ENCODE data around the gene CLIP3. TPM values are rescaled to one million over a fixed set of nuclear protein-coding genes. Genes with fewer than 3 reads are reported as not detected.

The CLIP3 gene
- total and polyA plus RNA-seq, 8 donors, result 5.8 to 33.0 (median 27.5) TPM

DNA sequence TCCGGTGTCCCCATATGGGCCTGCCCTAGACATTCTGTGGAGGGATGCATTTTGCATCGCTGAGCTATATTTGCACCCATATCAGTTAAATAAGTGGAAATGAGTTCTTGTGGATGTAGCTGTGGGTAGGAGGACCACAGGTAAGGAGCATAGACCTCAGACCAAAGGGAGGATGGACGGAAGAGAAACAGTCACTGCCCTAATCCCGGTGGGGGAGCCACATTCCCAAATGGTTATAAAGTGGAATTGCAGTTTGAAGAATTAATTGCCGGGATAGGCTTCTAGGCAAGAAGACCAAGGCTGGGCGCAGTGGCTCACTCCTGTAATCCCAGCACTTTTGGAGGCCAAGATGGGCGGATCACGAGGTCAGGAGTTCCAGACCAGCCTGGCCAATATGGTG lies 35.9 kb downstream of the CLIP3 start:
- intact Hi-C loops (cut with DNase I), result no loop called here
- peaks cover 0 to 28% of the 10 kb centered on the region in 2 donors for H3K36me3 ChIP-seq
- H3K27me3 ChIP-seq, result no peaks in the 10 kb centered on the region
- ATAC-seq (no peak), DNase-seq (no peak)
- no peak overlapping the region for H3K27ac ChIP-seq
- TF ChIP-seq, protein P1, sequence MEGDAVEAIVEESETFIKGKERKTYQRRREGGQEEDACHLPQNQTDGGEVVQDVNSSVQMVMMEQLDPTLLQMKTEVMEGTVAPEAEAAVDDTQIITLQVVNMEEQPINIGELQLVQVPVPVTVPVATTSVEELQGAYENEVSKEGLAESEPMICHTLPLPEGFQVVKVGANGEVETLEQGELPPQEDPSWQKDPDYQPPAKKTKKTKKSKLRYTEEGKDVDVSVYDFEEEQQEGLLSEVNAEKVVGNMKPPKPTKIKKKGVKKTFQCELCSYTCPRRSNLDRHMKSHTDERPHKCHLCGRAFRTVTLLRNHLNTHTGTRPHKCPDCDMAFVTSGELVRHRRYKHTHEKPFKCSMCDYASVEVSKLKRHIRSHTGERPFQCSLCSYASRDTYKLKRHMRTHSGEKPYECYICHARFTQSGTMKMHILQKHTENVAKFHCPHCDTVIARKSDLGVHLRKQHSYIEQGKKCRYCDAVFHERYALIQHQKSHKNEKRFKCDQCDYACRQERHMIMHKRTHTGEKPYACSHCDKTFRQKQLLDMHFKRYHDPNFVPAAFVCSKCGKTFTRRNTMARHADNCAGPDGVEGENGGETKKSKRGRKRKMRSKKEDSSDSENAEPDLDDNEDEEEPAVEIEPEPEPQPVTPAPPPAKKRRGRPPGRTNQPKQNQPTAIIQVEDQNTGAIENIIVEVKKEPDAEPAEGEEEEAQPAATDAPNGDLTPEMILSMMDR (IDR thresholded peaks at IDR 0.05), result no peak
- H3K9me3 ChIP-seq, result no peaks in the 10 kb centered on the region
- peaks cover 14 to 32% of the 10 kb centered on the region in 2 donors for H3K4me1 ChIP-seq
- peak overlapping the region in 1 of 2 donors; percentile 87 for H3K4me3 ChIP-seq

DNA sequence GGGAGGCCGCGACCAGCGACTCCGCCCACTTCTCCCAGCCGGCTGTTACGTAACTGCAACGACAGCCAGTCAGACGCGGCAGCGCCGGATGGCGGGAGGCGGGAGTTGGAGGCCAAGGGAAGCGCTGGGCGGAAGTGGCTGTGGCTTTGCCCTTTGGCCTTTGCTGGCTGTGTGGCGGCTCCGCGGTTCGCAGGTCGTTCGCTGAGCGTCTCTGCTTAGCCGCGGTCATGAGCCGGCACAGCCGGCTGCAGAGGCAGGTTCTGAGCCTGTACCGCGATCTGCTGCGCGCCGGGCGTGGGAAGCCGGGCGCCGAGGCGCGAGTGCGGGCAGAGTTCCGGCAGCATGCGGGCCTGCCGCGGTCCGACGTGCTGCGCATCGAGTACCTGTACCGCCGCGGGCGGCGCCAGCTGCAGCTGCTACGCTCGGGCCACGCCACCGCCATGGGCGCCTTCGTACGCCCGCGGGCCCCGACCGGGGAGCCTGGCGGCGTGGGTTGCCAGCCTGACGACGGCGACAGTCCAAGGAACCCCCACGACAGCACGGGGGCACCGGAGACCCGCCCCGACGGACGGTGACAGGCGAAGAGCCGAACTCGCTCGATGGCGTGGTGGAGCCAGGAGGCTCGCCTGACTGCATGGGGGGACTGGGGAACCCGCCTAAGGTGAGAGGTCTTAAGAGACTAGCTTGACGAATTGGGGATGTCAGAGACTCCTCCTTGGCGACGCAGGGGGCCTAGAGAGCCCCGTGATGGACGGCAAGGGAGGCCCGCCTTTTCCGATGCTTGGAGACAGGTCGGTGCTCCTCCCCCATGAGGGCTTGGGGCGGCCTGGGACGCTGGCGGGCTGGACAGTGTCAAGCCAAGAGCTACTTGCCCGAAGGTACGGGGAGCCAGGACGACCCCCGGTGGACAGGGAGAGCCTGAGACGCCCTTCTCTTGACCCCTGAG lies 37.4 kb downstream of the CLIP3 start, which contains the start of gene SDHAF1:
SDHAF1 (plus strand) TSS at position 141 of the 946 bp plus-strand sequence; CDS start at position 228, 87 bp downstream.
- intact Hi-C loops (cut with DNase I), result no loop called here
- H3K4me3 ChIP-seq, result peak within 1 kb of the TSS; percentile 87 to 89
- peak; percentile 96 for ATAC-seq
- H3K4me1 ChIP-seq, result peaks cover 14 to 32% of the 10 kb centered on the region in 2 donors
- no peaks in the 10 kb centered on the region for H3K27me3 ChIP-seq
- DNase-seq, result peak; percentile 90 to 100 (median 97)
- TF ChIP-seq, protein P1 (IDR thresholded peaks at IDR 0.05), result no peak
- H3K36me3 ChIP-seq, result peaks cover 0 to 17% of the 10 kb centered on the region in 2 donors
- H3K9me3 ChIP-seq, result no peaks in the 10 kb centered on the region
- peak within 1 kb of the TSS; percentile 64 to 86 for H3K27ac ChIP-seq

DNA sequence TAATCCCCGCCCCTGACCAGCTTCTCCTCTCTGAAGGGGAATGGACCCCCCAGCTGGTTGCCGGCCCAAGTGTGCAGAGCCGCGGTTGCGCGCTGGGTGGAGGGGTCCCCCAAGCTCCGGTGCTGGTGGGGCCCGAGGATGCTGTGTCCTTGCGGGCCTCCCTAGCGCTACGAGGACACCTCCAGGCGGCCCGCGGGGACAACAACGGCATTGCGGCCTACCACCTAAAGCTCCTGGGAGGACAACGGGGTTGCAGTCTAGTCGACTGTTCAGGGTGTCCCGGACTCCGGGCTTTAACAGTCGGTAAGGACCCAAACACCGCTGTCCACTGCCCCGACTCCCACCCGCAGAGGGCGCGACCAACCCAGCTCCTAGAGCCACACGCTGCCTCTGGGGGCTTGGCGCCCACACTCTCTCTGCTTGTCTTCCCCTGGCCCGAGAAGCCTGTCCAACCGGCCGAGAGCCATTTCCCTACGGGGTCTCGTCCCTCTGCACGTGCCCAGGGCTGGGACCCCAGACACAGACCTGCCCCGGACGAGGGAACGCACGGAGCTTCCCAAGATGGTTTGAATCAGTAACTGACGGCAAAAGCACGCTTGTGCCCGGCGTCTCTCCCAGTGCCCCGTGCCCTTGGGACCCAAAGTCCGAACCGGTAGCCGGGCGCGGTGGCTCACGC lies 38.6 kb downstream of the CLIP3 start:
- intact Hi-C loops (cut with DNase I), result no loop called here
- H3K4me3 ChIP-seq, result peak overlapping the region; percentile 87 to 89
- H3K9me3 ChIP-seq, result peaks cover 0 to under 1% of the 10 kb centered on the region in 2 donors
- peaks cover 14 to 32% of the 10 kb centered on the region in 2 donors for H3K4me1 ChIP-seq
- peaks cover 0 to 17% of the 10 kb centered on the region in 2 donors for H3K36me3 ChIP-seq
- DNase-seq (peak in 2 of 4 donors; percentile 42 to 80), ATAC-seq (peak; percentile 1)
- peaks cover 0 to 5% of the 10 kb centered on the region in 2 donors for H3K27me3 ChIP-seq
- peak overlapping the region in 1 of 2 donors; percentile 86 for H3K27ac ChIP-seq
- TF ChIP-seq, protein P1 (IDR thresholded peaks at IDR 0.05), result no peak

DNA sequence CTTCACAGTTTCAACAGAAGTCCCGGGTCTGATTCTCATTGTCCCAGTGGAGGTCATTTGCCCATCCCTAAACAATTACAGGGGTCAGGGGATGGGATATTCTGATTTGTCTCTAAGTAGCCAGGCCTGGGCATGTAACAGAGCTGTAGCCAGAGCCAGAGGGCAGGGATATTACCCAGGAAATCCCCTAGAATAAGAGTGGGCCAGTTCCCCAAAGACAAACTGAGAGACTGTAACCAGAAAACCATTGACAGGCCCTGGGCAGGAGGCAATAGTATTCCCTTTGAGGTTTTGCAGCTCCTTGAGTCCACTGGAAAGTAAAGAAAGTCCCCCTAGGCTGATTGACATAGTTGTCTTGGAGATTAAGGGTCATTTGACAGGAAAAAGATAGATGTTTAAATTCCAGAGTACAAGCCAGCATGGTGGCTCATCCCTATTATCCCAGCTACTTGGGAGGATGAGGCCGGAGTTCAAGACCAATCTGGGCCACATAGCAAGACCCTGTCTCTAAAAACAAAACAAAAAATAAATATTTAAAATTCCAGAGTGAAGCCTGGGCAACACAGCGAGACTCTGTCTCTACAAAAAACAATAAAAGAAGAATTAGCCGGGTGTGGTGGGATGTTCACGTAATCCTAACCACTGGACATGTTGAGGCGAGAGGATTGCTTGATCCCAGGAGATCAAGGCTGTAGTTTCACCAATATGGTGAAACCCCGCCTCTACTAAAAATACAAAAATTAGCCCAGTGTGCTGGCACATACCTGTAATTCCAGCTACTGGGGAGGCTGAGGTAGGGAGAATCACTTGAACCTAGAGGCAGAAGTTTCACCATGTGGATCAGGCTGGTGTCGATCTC lies 39.5 kb downstream of the CLIP3 start:
- intact Hi-C loops (cut with DNase I), result no loop called here
- DNase-seq (no peak), ATAC-seq (no peak)
- H3K4me3 ChIP-seq, result no peak overlapping the region
- H3K36me3 ChIP-seq, result peaks cover 0 to 9% of the 10 kb centered on the region in 2 donors
- H3K4me1 ChIP-seq, result peaks cover 14 to 32% of the 10 kb centered on the region in 2 donors
- peaks cover 0 to 4% of the 10 kb centered on the region in 2 donors for H3K9me3 ChIP-seq
- H3K27me3 ChIP-seq, result peaks cover 0 to 13% of the 10 kb centered on the region in 2 donors
- TF ChIP-seq, protein P1 (IDR thresholded peaks at IDR 0.05), result no peak
- H3K27ac ChIP-seq, result no peak overlapping the region

Data from left lung (tissue), 10 donors.